H9 (cell line): Measurements from ENCODE around the gene FAM174B. TPM values are rescaled to one million over a fixed set of nuclear protein-coding genes. Genes with fewer than 3 reads are reported as not detected.

Source experiments
- DNase-seq: peaks from one replicate; pipeline ENCODE4 v3.0.0-alpha.2; 2017
- H2AFZ ChIP-seq: one replicate; pipeline ENCODE4 v1.6.1; 2013; ENCODE audit warnings: mild to moderate bottlenecking, low read length, control low read depth, moderate library complexity
- H2AK5ac ChIP-seq: 2 replicates; pipeline ENCODE4 v1.6.1; 2013; ENCODE audit warnings: low read length, control low read depth, mixed read lengths; ENCODE audit not compliant: insufficient read length
- H2BK120ac ChIP-seq: one replicate; pipeline ENCODE4 v1.6.1; 2013; ENCODE audit warnings: low read depth, mild to moderate bottlenecking, low read length, control low read depth, inconsistent platforms; ENCODE audit not compliant: poor library complexity, severe bottlenecking
- H2BK12ac ChIP-seq: 2 replicates; pipeline ENCODE4 v1.6.1; 2013; ENCODE audit warnings: low read length, control low read depth, mixed read lengths, low read depth; ENCODE audit not compliant: insufficient read length
- H2BK15ac ChIP-seq: 2 replicates; pipeline ENCODE4 v1.6.1; 2013; ENCODE audit warnings: low read depth, low read length, control low read depth
- H2BK20ac ChIP-seq: one replicate; pipeline ENCODE4 v1.6.1; 2013; ENCODE audit warnings: low read depth, mild to moderate bottlenecking, low read length, control low read depth, inconsistent platforms; ENCODE audit not compliant: poor library complexity, severe bottlenecking
- H2BK5ac ChIP-seq: 2 replicates; pipeline ENCODE4 v1.6.1; 2013; ENCODE audit warnings: low read length, control low read depth, mixed read lengths; ENCODE audit not compliant: insufficient read length
- H3K14ac ChIP-seq: 2 replicates; pipeline ENCODE4 v1.6.1; 2013; ENCODE audit warnings: low read length, control low read depth; ENCODE audit not compliant: insufficient read depth
- H3K18ac ChIP-seq: 2 replicates; pipeline ENCODE4 v1.6.1; 2013; ENCODE audit warnings: low read depth, mild to moderate bottlenecking, mixed read lengths, low read length, control low read depth; ENCODE audit not compliant: insufficient read length
- H3K23ac ChIP-seq: 2 replicates; pipeline ENCODE4 v1.6.1; 2013; ENCODE audit warnings: low read length, control low read depth, mixed read lengths, low read depth; ENCODE audit not compliant: insufficient read length
- H3K23me2 ChIP-seq: 2 replicates; pipeline ENCODE4 v1.6.1; 2013; ENCODE audit warnings: low read depth, mild to moderate bottlenecking, mixed read lengths, low read length, control low read depth; ENCODE audit not compliant: insufficient read length, poor library complexity, severe bottlenecking
- H3K27ac ChIP-seq: 2 replicates; pipeline ENCODE4 v1.5.1; 2013; ENCODE audit warnings: low read length, control low read depth, mixed read lengths, low read depth; ENCODE audit not compliant: insufficient read length
- H3K27me3 ChIP-seq: 2 replicates; pipeline ENCODE4 v1.6.1; 2013; ENCODE audit warnings: low read length, control low read depth, inconsistent platforms; ENCODE audit not compliant: insufficient read depth
- H3K4ac ChIP-seq: 2 replicates; pipeline ENCODE4 v1.6.1; 2013; ENCODE audit warnings: low read depth, mild to moderate bottlenecking, control low read depth, inconsistent platforms, low read length, moderate library complexity
- H3K4me1 ChIP-seq: 2 replicates; pipeline ENCODE4 v1.6.1; 2013; ENCODE audit warnings: low read length, control low read depth, inconsistent platforms; ENCODE audit not compliant: insufficient read depth
- H3K4me2 ChIP-seq: 2 replicates; pipeline ENCODE4 v1.6.1; 2013; ENCODE audit warnings: low read length, control low read depth, mixed read lengths; ENCODE audit not compliant: insufficient read length, insufficient read depth
- H3K56ac ChIP-seq: 2 replicates; pipeline ENCODE4 v1.6.1; 2013; ENCODE audit warnings: low read depth, mild to moderate bottlenecking, mixed read lengths, low read length, control low read depth; ENCODE audit not compliant: insufficient read length
- H3K79me1 ChIP-seq: 2 replicates; pipeline ENCODE4 v1.6.1; 2013; ENCODE audit warnings: low read depth, mild to moderate bottlenecking, moderate library complexity, low read length, control low read depth, inconsistent platforms; ENCODE audit not compliant: insufficient read depth, poor library complexity, severe bottlenecking
- H3K79me2 ChIP-seq: 2 replicates; pipeline ENCODE4 v1.6.1; 2013; ENCODE audit warnings: low read length, control low read depth, inconsistent platforms; ENCODE audit not compliant: insufficient read depth
- H3K9ac ChIP-seq: 2 replicates; pipeline ENCODE4 v1.6.1; 2013; ENCODE audit warnings: low read length, control low read depth, mixed read lengths; ENCODE audit not compliant: insufficient read length; ENCODE audit errors: extremely low read depth
- H3K9me3 ChIP-seq: one replicate; pipeline ENCODE4 v1.6.1; 2013; ENCODE audit warnings: low read depth, low read length, inconsistent platforms; ENCODE audit not compliant: control insufficient read depth
- H3T11ph ChIP-seq: one replicate; pipeline ENCODE4 v1.6.1; 2013; ENCODE audit warnings: mild to moderate bottlenecking, low read length, control low read depth, inconsistent platforms
- H4K20me1 ChIP-seq: one replicate; pipeline ENCODE4 v1.6.1; 2013; ENCODE audit not compliant: control insufficient read depth, insufficient read length, insufficient read depth
- H4K5ac ChIP-seq: 2 replicates; pipeline ENCODE4 v1.6.1; 2013; ENCODE audit warnings: low read depth, mild to moderate bottlenecking, mixed read lengths, low read length, control low read depth; ENCODE audit not compliant: insufficient read length
- H4K8ac ChIP-seq: replicated peaks from 2 replicates; pipeline ENCODE4 v1.6.1; 2013; ENCODE audit warnings: low read length, control low read depth, mixed read lengths, low read depth; ENCODE audit not compliant: insufficient read length
- H4K91ac ChIP-seq: 2 replicates; pipeline ENCODE4 v1.6.1; 2013; ENCODE audit warnings: low read depth, mild to moderate bottlenecking, moderate library complexity, mixed read lengths, low read length, control low read depth; ENCODE audit not compliant: insufficient read length
- H3K27ac Mint-ChIP-seq, 3 experiments: 2 replicates in 2 of 3; 3 replicates in 1 of 3; pipeline ENCODE4 v1.8.0; 2020 to 2021; ENCODE audit warnings: mixed read lengths in 3 of 3, mild to moderate bottlenecking in 1 of 3, moderate library complexity in 1 of 3
- H3K27me3 Mint-ChIP-seq: 2 replicates; pipeline ENCODE4 v1.8.0; 2021; ENCODE audit warnings: low read depth, mild to moderate bottlenecking, moderate library complexity, mixed read lengths
- H3K36me3 Mint-ChIP-seq, 3 experiments: 2 replicates in 2 of 3; 3 replicates in 1 of 3; pipeline ENCODE4 v1.8.0; 2020 to 2021; ENCODE audit warnings: low read depth in 3 of 3, mixed read lengths in 3 of 3; ENCODE audit not compliant: insufficient read depth in 1 of 3
- H3K4me1 Mint-ChIP-seq, 2 experiments: 2 replicates each; pipeline ENCODE4 v1.8.0; 2020; ENCODE audit warnings: mixed read lengths in 2 of 2
- H3K4me3 Mint-ChIP-seq, 2 experiments: 2 replicates in 1 of 2; 3 replicates in 1 of 2; pipeline ENCODE4 v1.8.0; 2020 to 2021; ENCODE audit warnings: mild to moderate bottlenecking in 2 of 2, mixed read lengths in 2 of 2, moderate library complexity in 1 of 2
- H3K9me3 Mint-ChIP-seq, 2 experiments: 2 replicates in 1 of 2; 3 replicates in 1 of 2; pipeline ENCODE4 v1.8.0; 2020; ENCODE audit warnings: mild to moderate bottlenecking in 2 of 2, mixed read lengths in 2 of 2, moderate library complexity in 1 of 2
- CTCF ChIP-seq: fragments of 200-600 bp; sonication (generic); conservative IDR thresholded peaks from 3 replicates; pipeline ENCODE4 v1.8.0; 2021; ENCODE audit warnings: antibody characterized with exemption, mild to moderate bottlenecking
- WGBS: extraction: QIAGEN DNeasy Blood & Tissue Kit; methylation state at CpG from one replicate; pipeline ENCODE4 v1.1.7; 2013; ENCODE audit warnings: missing lambda C conversion rate, low lambda C conversion rate, mixed read lengths; ENCODE audit not compliant: insufficient read length; ENCODE audit errors: extremely low coverage; 5-methylcytosine and 5-hydroxymethylcytosine counted together
- total RNA-seq: library from RNA; stranded (reverse); gene quantifications from 2 replicates; pipeline ENCODE4 v1.2.1, GENCODE V29; 2021

Gene FAM174B
- total RNA-seq, 1 experiment from 2014 or later: 38.0 TPM

- no peak overlapping the region for H3K27ac ChIP-seq
- H3K4ac ChIP-seq: no peak overlapping the region
- H3K56ac ChIP-seq: no peak overlapping the region
- H2BK120ac ChIP-seq: no peak overlapping the region
- no peak overlapping the region for H2BK20ac ChIP-seq
- no peaks in the 10 kb centered on the region for H4K20me1 ChIP-seq
- H3K4me1 ChIP-seq: no peaks in the 10 kb centered on the region
- H3K27ac Mint-ChIP-seq: no peak overlapping the region; a peak in 1 of 7 replicates
- peaks cover 14% of the 10 kb centered on the region for H3K27me3 Mint-ChIP-seq
- H4K91ac ChIP-seq: no peak overlapping the region
- no peaks in the 10 kb centered on the region for H3K79me1 ChIP-seq
- H3K23ac ChIP-seq: no peak overlapping the region
- no peak overlapping the region for H3K9ac ChIP-seq
- no peak overlapping the region for H2BK12ac ChIP-seq
- no peak overlapping the region for H3K4me3 Mint-ChIP-seq
- no peak overlapping the region for H3T11ph ChIP-seq
- peaks cover 0 to 10% (median 0%) of the 10 kb centered on the region in 3 experiments; a peak in 2 of 7 replicates for H3K36me3 Mint-ChIP-seq
- no peak overlapping the region for H3K18ac ChIP-seq
- H3K4me2 ChIP-seq: no peak overlapping the region
- no peak overlapping the region for H2BK15ac ChIP-seq
- H2AK5ac ChIP-seq: no peak overlapping the region
- no peaks in the 10 kb centered on the region for H3K9me3 ChIP-seq
- no peak overlapping the region for H2AFZ ChIP-seq
- peaks cover 11 to 13% of the 10 kb centered on the region in 2 experiments; a peak in 4 of 5 replicates for H3K9me3 Mint-ChIP-seq
- no peak overlapping the region for H4K8ac ChIP-seq
- H4K5ac ChIP-seq: no peak overlapping the region
- DNase-seq: peak; percentile 24
- TF ChIP-seq CTCF: no peak
- no peak overlapping the region for H3K14ac ChIP-seq
- no peak overlapping the region for H2BK5ac ChIP-seq
- no peaks in the 10 kb centered on the region for H3K23me2 ChIP-seq
- H3K4me1 Mint-ChIP-seq: peaks cover 2% of the 10 kb centered on the region in 2 experiments; a peak in 2 of 4 replicates
- no peaks in the 10 kb centered on the region for H3K79me2 ChIP-seq
- H3K27me3 ChIP-seq: no peaks in the 10 kb centered on the region
- no CpG with 5 or more reads among the region's 15 CpGs for WGBS
Observed at GRCh38 chr15:92579931-92580470, 75.6 kb downstream of the FAM174B start.
